ENCODE measurements around the gene TMEM89.

TMEM89 gene

GRCh38 chr3:48612309-48612708, 9.3 kb downstream of the TMEM89 start:
- DNase-seq (ENCODE audit: low spot score) = no peak

GRCh38 chr3:48609088-48610005, 12.2 kb downstream of the TMEM89 start, which contains the start of gene UQCRC1:
TSS of gene UQCRC1 (minus strand) at chr3:48609646. CDS start at chr3:48609620, 26 bp downstream.
- peak; percentile 95 for DNase-seq (ENCODE audit: low spot score)

GRCh38 chr3:48607519-48607918, 14.1 kb downstream of the TMEM89 start:
- no peak for DNase-seq (ENCODE audit: low spot score)

- no peak for DNase-seq (ENCODE audit: low spot score)
These were observed 20.0 kb downstream of the TMEM89 start for GRCh38 chr3:48601622-48601994.

- DNase-seq (ENCODE audit: low spot score) = no peak
These were observed 20.6 kb downstream of the TMEM89 start for GRCh38 chr3:48600711-48601621.

GRCh38 chr3:48599509-48600285, 21.9 kb downstream of the TMEM89 start:
- DNase-seq (ENCODE audit: low spot score) = no peak

- no peak for DNase-seq (ENCODE audit: low spot score)
These were observed 22.5 kb downstream of the TMEM89 start for GRCh38 chr3:48599077-48599501.

- no peak for DNase-seq (ENCODE audit: low spot score)
These were observed 23.1 kb downstream of the TMEM89 start for GRCh38 chr3:48598323-48599076.

- no peak for DNase-seq (ENCODE audit: low spot score)
These were observed 24.2 kb downstream of the TMEM89 start for GRCh38 chr3:48597408-48597800.

- DNase-seq (ENCODE audit: low spot score) = no peak
These were observed 24.7 kb downstream of the TMEM89 start for GRCh38 chr3:48596676-48597407.

- no peak for DNase-seq (ENCODE audit: low spot score)
These were observed 25.4 kb downstream of the TMEM89 start for GRCh38 chr3:48596157-48596556.

GRCh38 chr3:48595526-48596121, 25.9 kb downstream of the TMEM89 start:
- DNase-seq (ENCODE audit: low spot score) = no peak

- DNase-seq (ENCODE audit: low spot score) = no peak
These were observed 26.5 kb downstream of the TMEM89 start, which contains the start of gene COL7A1 for GRCh38 chr3:48595075-48595525. TSS of gene COL7A1 (minus strand) at chr3:48595329. CDS start at chr3:48595159, 170 bp downstream.

- no peak for DNase-seq (ENCODE audit: low spot score)
These were observed 27.0 kb downstream of the TMEM89 start for GRCh38 chr3:48594417-48595049.

- DNase-seq (ENCODE audit: low spot score) = no peak
These were observed 28.2 kb downstream of the TMEM89 start for GRCh38 chr3:48593337-48593736.

- DNase-seq (ENCODE audit: low spot score) = no peak
These were observed 29.0 kb downstream of the TMEM89 start for GRCh38 chr3:48592519-48593087.

- DNase-seq (ENCODE audit: low spot score) = no peak
These were observed 29.6 kb downstream of the TMEM89 start for GRCh38 chr3:48591886-48592518.

- no peak for DNase-seq (ENCODE audit: low spot score)
These were observed 30.1 kb downstream of the TMEM89 start for GRCh38 chr3:48591436-48591835.
